ENCODE data around the gene ADRM1. TPM values are rescaled to one million over a fixed set of nuclear protein-coding genes. Genes with fewer than 3 reads are reported as not detected.

ADRM1 gene
- total RNA-seq, 5 donors from 2014 or later (not counting 1 experiment from before 2014, with no cell fraction given), result 44.7 to 80.3 (median 72.9) TPM

- Histone ChIP-seq H3K27ac (ENCODE audit: low read length) (no peak overlapping the region), H3K4me3 (ENCODE audit: control insufficient read depth in 1 of 2, extremely low read depth in 1 of 2, low read length in 1 of 2) (no peak overlapping the region), H3K4me1 (ENCODE audit: control insufficient read depth in 1 of 2, extremely low read depth in 1 of 2, insufficient read depth in 2 of 2, low read length in 2 of 2) (no peaks in the 10 kb centered on the region), H3K9me3 (no peaks in the 10 kb centered on the region), H3K36me3 (ENCODE audit: control insufficient read depth in 2 of 2, extremely low read depth in 1 of 2, insufficient read depth in 1 of 2, low read length in 1 of 2) (no peaks in the 10 kb centered on the region), H3K27me3 (replicated peaks in 1 of 2; ENCODE audit: control insufficient read depth in 2 of 2, extremely low read depth in 1 of 2, insufficient read depth in 2 of 2, low read length in 1 of 2) (peaks cover 0 to 65% of the 10 kb centered on the region in 2 experiments)
- 66% methylated on average over 13 of the region's 16 CpGs for WGBS (ENCODE audit: insufficient coverage)
- H3K4me1 Mint-ChIP-seq, result no peaks in the 10 kb centered on the region
- DNase-seq (no peak), ATAC-seq (replicated peaks in 1 of 4) (no peak)
- H3K36me3 Mint-ChIP-seq, result no peaks in the 10 kb centered on the region
- H3K27me3 Mint-ChIP-seq, result peaks cover 0 to 5% of the 10 kb centered on the region in 2 donors
- ChIA-PET CTCF (no interaction called here), POLR2A (no interaction called here)
- no peak overlapping the region for H3K4me3 Mint-ChIP-seq
- no peaks in the 10 kb centered on the region for H3K9me3 Mint-ChIP-seq
- H3K27ac Mint-ChIP-seq, result no peak overlapping the region
These were observed 52.1 kb downstream of the ADRM1 start for GRCh38 chr20:62354811-62355341.

GRCh38 chr20:62355516-62355877 lies 52.7 kb downstream of the ADRM1 start:
- H3K4me3 Mint-ChIP-seq, result no peak overlapping the region
- WGBS (ENCODE audit: insufficient coverage), result 69% methylated on average over 3 of the region's 11 CpGs
- no peaks in the 10 kb centered on the region for H3K4me1 ChIP-seq (ENCODE audit: control insufficient read depth in 1 of 2, extremely low read depth in 1 of 2, insufficient read depth in 2 of 2, low read length in 2 of 2)
- peaks cover 0 to 5% of the 10 kb centered on the region in 2 donors for H3K27me3 Mint-ChIP-seq
- H3K27me3 ChIP-seq (replicated peaks in 1 of 2; ENCODE audit: control insufficient read depth in 2 of 2, extremely low read depth in 1 of 2, insufficient read depth in 2 of 2, low read length in 1 of 2), result peaks cover 0 to 65% of the 10 kb centered on the region in 2 experiments
- no peaks in the 10 kb centered on the region for H3K9me3 Mint-ChIP-seq
- no peak for ATAC-seq (replicated peaks in 1 of 4)
- POLR2A ChIA-PET, result no interaction called here
- CTCF ChIA-PET, result no interaction called here
- no peaks in the 10 kb centered on the region for H3K4me1 Mint-ChIP-seq
- H3K4me3 ChIP-seq (ENCODE audit: control insufficient read depth in 1 of 2, extremely low read depth in 1 of 2, low read length in 1 of 2), result no peak overlapping the region
- no peaks in the 10 kb centered on the region for H3K9me3 ChIP-seq
- no peak overlapping the region for H3K27ac ChIP-seq (ENCODE audit: low read length)
- no peaks in the 10 kb centered on the region for H3K36me3 ChIP-seq (ENCODE audit: control insufficient read depth in 2 of 2, extremely low read depth in 1 of 2, insufficient read depth in 1 of 2, low read length in 1 of 2)
- no peak for DNase-seq
- no peak overlapping the region for H3K27ac Mint-ChIP-seq
- H3K36me3 Mint-ChIP-seq, result no peaks in the 10 kb centered on the region

GRCh38 chr20:62355878-62356588 lies 53.2 kb downstream of the ADRM1 start:
- peaks cover 0 to 5% of the 10 kb centered on the region in 2 donors for H3K27me3 Mint-ChIP-seq
- no peaks in the 10 kb centered on the region for H3K9me3 Mint-ChIP-seq
- ATAC-seq (replicated peaks in 1 of 4) (no peak), DNase-seq (no peak)
- H3K4me1 Mint-ChIP-seq, result no peaks in the 10 kb centered on the region
- Histone ChIP-seq H3K36me3 (ENCODE audit: control insufficient read depth in 2 of 2, extremely low read depth in 1 of 2, insufficient read depth in 1 of 2, low read length in 1 of 2) (no peaks in the 10 kb centered on the region), H3K4me1 (ENCODE audit: control insufficient read depth in 1 of 2, extremely low read depth in 1 of 2, insufficient read depth in 2 of 2, low read length in 2 of 2) (no peaks in the 10 kb centered on the region), H3K4me3 (ENCODE audit: control insufficient read depth in 1 of 2, extremely low read depth in 1 of 2, low read length in 1 of 2) (no peak overlapping the region), H3K27ac (ENCODE audit: low read length) (no peak overlapping the region), H3K9me3 (no peaks in the 10 kb centered on the region), H3K27me3 (replicated peaks in 1 of 2; ENCODE audit: control insufficient read depth in 2 of 2, extremely low read depth in 1 of 2, insufficient read depth in 2 of 2, low read length in 1 of 2) (peaks cover 0 to 66% of the 10 kb centered on the region in 2 experiments)
- no peak overlapping the region for H3K4me3 Mint-ChIP-seq
- no peak overlapping the region for H3K27ac Mint-ChIP-seq
- H3K36me3 Mint-ChIP-seq, result no peaks in the 10 kb centered on the region
- WGBS (ENCODE audit: insufficient coverage), result 77% methylated on average over 21 of the region's 29 CpGs
- ChIA-PET POLR2A (no interaction called here), CTCF (no interaction called here)

DNA sequence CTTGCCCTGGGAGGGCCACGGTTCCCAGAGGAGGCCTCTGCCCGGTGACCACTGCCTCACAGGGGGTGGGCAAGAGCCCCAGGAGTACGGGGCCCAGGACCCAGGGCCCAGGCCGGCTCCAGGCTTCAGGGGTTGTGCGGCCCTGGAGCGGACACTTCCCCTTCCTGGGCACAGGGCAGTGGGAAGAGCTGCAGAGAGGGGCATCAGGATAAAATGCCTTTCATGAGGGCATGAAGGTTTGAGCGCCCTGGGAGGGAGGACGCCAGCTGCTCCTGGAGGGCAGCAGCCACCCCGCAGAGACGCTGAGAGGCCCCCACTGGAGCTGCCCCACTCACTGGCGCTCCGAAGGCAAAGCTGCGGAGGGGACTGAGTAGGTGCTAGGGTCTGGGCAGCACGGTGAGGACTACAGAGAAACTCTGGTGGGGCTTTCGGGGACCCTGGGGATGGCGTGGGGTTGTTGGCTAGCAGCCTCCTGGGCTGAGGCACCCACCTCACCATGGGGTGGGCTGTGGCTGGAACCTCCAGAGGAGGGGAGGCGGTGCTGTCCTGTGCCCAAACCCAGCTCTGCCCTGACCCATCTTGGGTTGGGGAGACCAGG lies 53.9 kb downstream of the ADRM1 start:
- Mint-ChIP-seq H3K36me3 (no peaks in the 10 kb centered on the region), H3K4me3 (no peak overlapping the region), H3K4me1 (no peaks in the 10 kb centered on the region), H3K27me3 (peaks cover 0 to 5% of the 10 kb centered on the region in 2 donors), H3K27ac (no peak overlapping the region), H3K9me3 (no peaks in the 10 kb centered on the region)
- ATAC-seq (replicated peaks in 1 of 4), result no peak
- POLR2A ChIA-PET, result no interaction called here
- CTCF ChIA-PET, result interaction anchor here in 1 of 2 donors (0.6 kb wide), 1 partner anchor 345 kb away, joined by 3 read pairs; no protein-coding TSS in a partner anchor
- no peaks in the 10 kb centered on the region for H3K4me1 ChIP-seq (ENCODE audit: control insufficient read depth in 1 of 2, extremely low read depth in 1 of 2, insufficient read depth in 2 of 2, low read length in 2 of 2)
- no peaks in the 10 kb centered on the region for H3K36me3 ChIP-seq (ENCODE audit: control insufficient read depth in 2 of 2, extremely low read depth in 1 of 2, insufficient read depth in 1 of 2, low read length in 1 of 2)
- H3K9me3 ChIP-seq, result no peaks in the 10 kb centered on the region
- no peak overlapping the region for H3K4me3 ChIP-seq (ENCODE audit: control insufficient read depth in 1 of 2, extremely low read depth in 1 of 2, low read length in 1 of 2)
- no peak overlapping the region for H3K27ac ChIP-seq (ENCODE audit: low read length)
- peaks cover 0 to 67% of the 10 kb centered on the region in 2 experiments for H3K27me3 ChIP-seq (replicated peaks in 1 of 2; ENCODE audit: control insufficient read depth in 2 of 2, extremely low read depth in 1 of 2, insufficient read depth in 2 of 2, low read length in 1 of 2)
- WGBS (ENCODE audit: insufficient coverage), result 67% methylated on average over 13 of the region's 17 CpGs
- DNase-seq, result no peak

GRCh38 chr20:62357187-62357667 lies 54.4 kb downstream of the ADRM1 start:
- WGBS (ENCODE audit: insufficient coverage), result 32% methylated on average over 21 of the region's 25 CpGs
- no peak overlapping the region for H3K4me3 ChIP-seq (ENCODE audit: control insufficient read depth in 1 of 2, extremely low read depth in 1 of 2, low read length in 1 of 2)
- H3K9me3 Mint-ChIP-seq, result no peaks in the 10 kb centered on the region
- POLR2A ChIA-PET, result no interaction called here
- H3K27me3 Mint-ChIP-seq, result peaks cover 0 to 7% of the 10 kb centered on the region in 2 donors
- ATAC-seq (replicated peaks in 1 of 4) (no peak), DNase-seq (no peak)
- H3K27ac Mint-ChIP-seq, result no peak overlapping the region
- no peak overlapping the region for H3K27ac ChIP-seq (ENCODE audit: low read length)
- no peaks in the 10 kb centered on the region for H3K36me3 ChIP-seq (ENCODE audit: control insufficient read depth in 2 of 2, extremely low read depth in 1 of 2, insufficient read depth in 1 of 2, low read length in 1 of 2)
- H3K36me3 Mint-ChIP-seq, result no peaks in the 10 kb centered on the region
- H3K4me1 Mint-ChIP-seq, result no peaks in the 10 kb centered on the region
- no peaks in the 10 kb centered on the region for H3K4me1 ChIP-seq (ENCODE audit: control insufficient read depth in 1 of 2, extremely low read depth in 1 of 2, insufficient read depth in 2 of 2, low read length in 2 of 2)
- H3K9me3 ChIP-seq, result no peaks in the 10 kb centered on the region
- no peak overlapping the region for H3K4me3 Mint-ChIP-seq
- peaks cover 0 to 71% of the 10 kb centered on the region in 2 experiments for H3K27me3 ChIP-seq (replicated peaks in 1 of 2; ENCODE audit: control insufficient read depth in 2 of 2, extremely low read depth in 1 of 2, insufficient read depth in 2 of 2, low read length in 1 of 2)
- CTCF ChIA-PET, result interaction anchor here in 1 of 2 donors (0.6 kb wide), 1 partner anchor 346 kb away, joined by 3 read pairs; no protein-coding TSS in a partner anchor

DNA sequence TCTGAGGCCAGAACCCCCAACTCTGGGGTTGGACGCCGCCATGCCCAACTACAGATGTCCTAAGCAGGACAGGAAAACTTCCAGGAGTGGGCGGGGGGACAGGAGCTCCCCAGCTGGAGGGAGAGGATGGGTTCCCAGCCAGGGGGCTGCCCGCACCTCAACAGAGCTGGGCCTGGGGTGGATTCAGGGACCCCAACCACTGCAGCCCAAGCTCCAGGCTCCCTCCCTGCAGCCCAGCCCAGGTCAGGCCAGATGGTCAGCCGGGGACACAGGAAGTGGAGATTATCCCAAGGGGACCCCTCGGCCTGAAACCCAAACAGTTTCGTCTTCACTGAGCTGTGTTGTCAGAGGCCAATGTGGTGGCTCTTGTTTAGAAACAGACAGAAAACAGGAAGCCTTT lies 54.9 kb downstream of the ADRM1 start:
- Mint-ChIP-seq H3K4me1 (no peaks in the 10 kb centered on the region), H3K27ac (no peak overlapping the region), H3K4me3 (no peak overlapping the region), H3K9me3 (no peaks in the 10 kb centered on the region), H3K27me3 (peaks cover 0 to 9% of the 10 kb centered on the region in 2 donors), H3K36me3 (no peaks in the 10 kb centered on the region)
- CTCF ChIA-PET, result no interaction called here
- WGBS (ENCODE audit: insufficient coverage), result 49% methylated on average over 6 of the region's 7 CpGs
- Histone ChIP-seq H3K9me3 (no peaks in the 10 kb centered on the region), H3K27ac (ENCODE audit: low read length) (no peak overlapping the region), H3K4me1 (ENCODE audit: control insufficient read depth in 1 of 2, extremely low read depth in 1 of 2, insufficient read depth in 2 of 2, low read length in 2 of 2) (no peaks in the 10 kb centered on the region), H3K27me3 (replicated peaks in 1 of 2; ENCODE audit: control insufficient read depth in 2 of 2, extremely low read depth in 1 of 2, insufficient read depth in 2 of 2, low read length in 1 of 2) (peaks cover 0 to 76% of the 10 kb centered on the region in 2 experiments), H3K36me3 (ENCODE audit: control insufficient read depth in 2 of 2, extremely low read depth in 1 of 2, insufficient read depth in 1 of 2, low read length in 1 of 2) (no peaks in the 10 kb centered on the region), H3K4me3 (ENCODE audit: control insufficient read depth in 1 of 2, extremely low read depth in 1 of 2, low read length in 1 of 2) (no peak overlapping the region)
- POLR2A ChIA-PET, result no interaction called here
- ATAC-seq (replicated peaks in 1 of 4) (no peak), DNase-seq (no peak)

Measured in T-cell (primary cell).